ENCODE data around the gene SIRT2. TPM values are rescaled to one million over a fixed set of nuclear protein-coding genes. Genes with fewer than 3 reads are reported as not detected.

The SIRT2 gene
- polyA plus RNA-seq, 4 donors: 37.9 to 53.1 (median 43.9) TPM

DNA sequence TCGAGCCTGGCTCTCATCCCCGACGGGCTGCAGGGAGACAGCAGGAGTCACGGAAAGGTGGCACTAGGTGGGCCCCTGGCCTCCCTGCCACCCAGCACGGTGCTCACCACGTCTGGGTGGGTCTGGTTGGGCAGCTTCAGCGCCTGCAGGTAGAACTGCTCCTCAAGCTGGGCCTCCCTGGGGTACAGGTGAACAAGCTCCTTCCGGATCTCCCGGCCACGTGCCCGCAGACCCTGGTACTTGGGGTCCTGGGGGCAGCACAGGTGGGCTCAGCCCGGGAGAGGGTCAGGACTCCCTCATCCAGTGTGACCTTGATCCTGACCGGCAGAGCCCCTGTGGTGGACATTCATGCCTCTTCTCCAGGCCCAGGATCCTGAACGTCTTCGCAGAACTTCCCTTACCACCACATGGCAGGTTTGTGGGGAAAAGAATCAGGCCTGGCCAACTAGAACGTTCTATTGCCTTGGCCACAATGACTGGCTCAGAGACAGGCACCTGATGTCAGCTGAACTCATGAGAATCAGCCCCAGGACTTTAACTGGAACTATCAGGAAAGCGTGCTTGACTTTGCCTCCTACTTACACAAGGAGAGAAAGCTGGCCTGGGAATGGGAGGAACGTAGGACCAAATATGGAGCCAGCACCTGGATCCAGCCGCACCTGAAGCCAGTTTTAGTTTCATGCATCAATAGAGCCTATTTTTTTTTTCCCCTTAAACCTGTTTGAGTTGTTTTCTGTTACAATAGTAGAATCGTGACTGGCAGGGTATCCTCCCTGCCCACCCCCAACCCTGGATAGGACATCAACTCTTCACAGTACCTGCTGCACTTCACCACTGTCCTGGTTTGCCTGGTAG lies 22.2 kb upstream of the SIRT2 start:
- no peak for DNase-seq (ENCODE audit: low read depth in 4 of 4, low spot score in 2 of 4)

GRCh38 chr19:38920602-38921419 lies 21.4 kb upstream of the SIRT2 start:
- no peak for DNase-seq (ENCODE audit: low read depth in 4 of 4, low spot score in 2 of 4)

DNA sequence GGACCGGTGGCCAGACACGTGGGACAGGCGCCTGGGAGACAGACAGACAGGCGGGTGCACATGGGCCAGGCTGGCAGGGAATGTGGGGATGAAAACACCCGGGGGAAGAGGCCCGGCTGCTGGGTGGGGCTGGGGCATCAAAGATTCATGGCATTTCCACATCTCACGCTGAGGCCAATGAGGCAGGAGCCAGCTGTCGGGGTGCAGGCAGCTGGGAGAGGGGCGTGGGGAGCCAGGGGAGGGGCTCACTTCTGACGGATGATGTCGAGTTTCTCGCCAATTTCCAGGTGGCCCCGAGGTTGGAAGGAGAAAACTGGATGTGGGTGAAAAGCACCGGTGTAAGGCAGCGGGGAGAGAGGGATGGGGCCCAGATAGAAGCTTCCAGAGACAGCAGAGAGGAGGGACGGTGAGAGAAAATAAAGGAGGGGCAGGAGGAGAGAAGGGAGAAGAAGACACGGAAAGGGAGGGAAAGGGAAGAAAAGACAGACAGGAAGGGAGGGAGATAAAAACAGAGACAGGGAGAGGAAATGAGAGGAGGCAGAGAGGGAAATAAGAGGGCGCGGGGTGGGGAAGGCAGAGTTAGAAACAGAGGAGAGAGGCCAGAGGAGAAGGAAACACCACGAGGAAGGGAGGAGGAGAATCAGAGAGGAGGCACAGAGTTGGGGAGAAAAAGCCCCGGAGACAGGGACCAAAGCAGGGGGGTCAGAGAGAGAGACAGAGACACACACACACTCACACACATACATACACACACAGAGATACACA lies 20.6 kb upstream of the SIRT2 start:
- no peak for DNase-seq (ENCODE audit: low read depth in 4 of 4, low spot score in 2 of 4)

- DNase-seq (ENCODE audit: low read depth in 4 of 4, low spot score in 2 of 4): no peak
These were observed 19.1 kb upstream of the SIRT2 start for GRCh38 chr19:38918526-38918925.

DNA sequence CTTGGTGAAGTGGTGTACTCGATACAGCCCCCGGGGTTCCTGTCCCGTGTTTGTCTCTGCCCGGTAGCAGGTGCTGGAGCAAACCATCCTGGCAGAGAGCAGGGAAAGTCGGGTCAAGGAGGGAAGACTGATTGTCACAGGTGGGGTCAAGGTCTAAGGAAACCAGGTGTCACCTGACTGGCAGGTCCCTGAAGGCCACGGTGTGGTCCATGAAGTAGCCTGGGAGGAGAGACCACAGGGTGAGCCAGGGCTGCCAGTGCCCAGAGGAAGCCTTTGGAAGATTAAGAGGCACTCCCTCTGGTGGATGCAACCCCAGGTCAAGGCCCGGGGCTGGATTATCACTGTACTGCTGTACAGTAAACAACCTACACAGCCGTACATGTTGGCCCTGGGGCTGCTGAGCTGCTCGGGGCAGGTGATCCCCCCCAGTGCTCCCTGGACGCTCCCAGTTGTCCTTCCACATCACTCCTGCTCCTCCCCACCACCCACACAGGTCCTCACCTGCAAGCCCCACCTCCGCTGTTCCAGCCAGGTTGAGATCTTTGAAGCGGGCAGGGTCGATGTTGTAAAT lies 18.6 kb upstream of the SIRT2 start:
- no peak for DNase-seq (ENCODE audit: low read depth in 4 of 4, low spot score in 2 of 4)

GRCh38 chr19:38917516-38917915 lies 18.1 kb upstream of the SIRT2 start:
- no peak for DNase-seq (ENCODE audit: low read depth in 4 of 4, low spot score in 2 of 4)

DNA sequence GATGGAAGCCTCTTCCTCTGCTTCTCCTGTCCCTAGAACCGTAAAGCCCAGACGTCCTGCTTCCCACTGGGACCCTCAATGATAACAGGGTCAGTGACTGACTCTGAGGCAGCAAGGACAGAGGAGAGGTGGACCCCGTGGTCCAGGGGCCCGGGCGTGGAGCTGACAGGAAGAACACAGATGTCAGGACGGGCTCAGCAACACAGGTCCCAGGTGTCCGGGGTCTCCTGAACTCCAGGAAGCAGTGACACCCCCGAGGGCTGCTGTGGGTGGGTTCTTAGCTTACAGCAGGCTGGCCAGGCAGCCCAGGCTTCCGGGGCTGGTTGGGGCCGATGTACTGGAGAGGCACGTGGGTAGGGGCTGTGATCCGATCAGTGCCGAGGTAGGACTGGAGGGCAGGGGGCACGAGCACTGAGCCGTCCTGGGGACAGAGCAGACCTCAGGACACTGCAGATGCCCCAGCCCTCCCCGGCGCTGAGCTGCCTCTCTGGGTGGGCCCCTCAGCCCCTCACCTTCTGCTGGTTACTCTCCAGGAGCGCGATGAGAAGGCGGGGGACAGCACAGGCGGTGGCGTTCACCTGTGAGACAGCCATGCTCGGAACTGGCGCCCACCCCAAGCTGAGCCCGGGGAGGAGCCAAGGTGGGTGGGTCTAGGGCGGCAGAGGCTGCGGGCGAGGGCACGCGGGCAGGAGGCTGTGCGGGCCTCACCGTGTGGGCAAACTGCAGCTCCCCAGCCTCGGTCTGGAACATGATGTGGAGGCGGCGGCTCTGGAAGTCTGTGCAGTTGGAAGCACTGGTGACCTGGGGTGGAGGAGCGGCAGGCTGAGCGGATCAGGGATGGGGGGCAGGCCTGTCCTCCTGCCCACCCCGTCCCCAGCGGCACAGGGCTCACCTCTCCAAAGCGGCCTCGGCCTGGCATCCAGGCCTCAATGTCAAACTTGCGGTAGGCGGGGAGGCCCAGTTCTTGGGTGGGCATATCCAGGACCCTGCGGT lies 16.2 kb upstream of the SIRT2 start:
- no peak for DNase-seq (ENCODE audit: low read depth in 4 of 4, low spot score in 2 of 4)

DNA sequence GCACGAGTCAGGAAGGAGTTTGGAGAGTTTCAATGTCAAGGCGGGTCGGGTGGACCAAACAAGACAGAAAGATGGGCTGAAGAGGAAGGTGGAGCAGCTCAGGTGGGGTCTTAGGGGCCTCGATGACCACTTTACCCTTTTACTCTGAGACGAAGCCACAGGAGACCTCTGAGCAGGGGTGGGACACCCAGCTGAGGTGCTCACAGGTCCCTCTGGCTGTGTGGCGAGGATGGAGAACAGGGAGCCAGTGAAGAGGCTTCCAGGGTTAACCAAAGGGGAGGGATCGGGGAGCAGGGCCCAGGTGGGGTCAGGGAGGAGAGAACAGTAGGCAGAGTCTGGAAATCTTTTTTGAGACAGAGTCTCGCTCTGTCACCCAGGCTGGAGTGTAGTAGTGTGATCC lies 14.5 kb upstream of the SIRT2 start:
- no peak for DNase-seq (ENCODE audit: low read depth in 4 of 4, low spot score in 2 of 4)

DNA sequence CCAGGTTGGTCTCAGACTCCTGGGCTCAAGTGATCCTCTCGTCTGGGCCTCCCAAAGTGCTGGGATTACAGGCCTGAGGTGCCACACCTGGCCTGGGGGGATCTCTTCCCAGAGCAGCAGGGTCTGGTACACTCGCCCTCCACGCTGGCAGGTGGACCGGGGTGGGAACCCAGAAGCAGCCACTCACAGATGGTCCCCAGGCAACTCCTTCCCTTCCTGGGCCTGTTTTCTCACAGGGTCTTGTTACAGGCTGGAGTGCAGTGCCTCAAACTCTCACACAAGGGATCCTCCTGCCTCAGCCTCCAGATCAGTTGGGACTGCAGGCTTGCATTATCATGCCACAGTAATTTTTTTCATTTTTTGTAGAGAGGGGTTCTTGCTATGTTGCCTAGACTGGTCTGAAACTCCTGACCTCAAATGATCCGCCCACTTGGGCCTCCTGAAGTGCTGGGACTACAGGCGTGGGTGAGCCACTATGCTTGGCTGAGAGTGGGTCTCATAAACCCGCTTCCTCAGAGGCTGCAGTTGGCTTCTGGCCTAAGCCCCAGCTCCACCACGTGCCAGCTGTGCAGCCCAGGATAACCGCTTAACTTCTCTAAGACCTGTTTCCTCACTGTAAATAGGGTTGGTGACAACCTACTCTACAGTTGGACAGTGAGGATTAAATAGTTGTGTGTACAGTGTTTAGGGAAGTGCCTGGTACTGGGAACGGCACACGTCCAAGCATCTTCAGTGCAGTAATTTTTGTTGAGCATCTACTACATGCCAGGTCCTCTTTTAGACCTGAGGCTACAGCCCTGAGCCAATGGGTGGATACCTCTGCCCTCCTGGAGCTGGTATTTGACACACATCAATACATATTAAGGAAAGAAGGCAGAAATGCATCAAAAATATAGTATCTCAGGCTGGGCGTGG lies 13.4 kb upstream of the SIRT2 start:
- no peak for DNase-seq (ENCODE audit: low read depth in 4 of 4, low spot score in 2 of 4)

- DNase-seq (ENCODE audit: low read depth in 4 of 4, low spot score in 2 of 4): no peak
These were observed 12.1 kb upstream of the SIRT2 start for GRCh38 chr19:38911388-38912001.

DNA sequence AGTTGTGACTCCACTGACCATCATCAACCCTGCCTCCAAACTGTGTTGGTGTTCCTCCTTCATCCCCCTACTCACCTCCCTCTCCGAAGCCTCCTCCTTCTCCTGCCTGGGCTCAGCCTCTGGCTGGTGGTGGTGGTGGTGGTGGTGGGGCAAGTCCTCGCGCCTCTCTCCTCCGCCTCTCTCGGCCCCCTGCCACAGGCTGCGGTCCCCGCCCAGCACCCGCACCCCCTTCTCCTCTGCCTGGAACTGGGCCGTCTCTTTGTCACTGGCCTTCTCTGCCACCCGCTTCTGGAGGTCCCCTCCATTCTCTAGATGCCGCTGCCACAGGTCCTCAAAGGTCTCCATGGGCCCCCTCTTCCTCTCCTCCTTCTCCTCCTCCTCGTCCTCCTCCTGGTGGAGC lies 11.1 kb upstream of the SIRT2 start:
- no peak for DNase-seq (ENCODE audit: low read depth in 4 of 4, low spot score in 2 of 4)

- DNase-seq (ENCODE audit: low read depth in 4 of 4, low spot score in 2 of 4): no peak
These were observed 9.5 kb upstream of the SIRT2 start for GRCh38 chr19:38908911-38909310.

GRCh38 chr19:38907670-38908069 lies 8.3 kb upstream of the SIRT2 start:
- no peak for DNase-seq (ENCODE audit: low read depth in 4 of 4, low spot score in 2 of 4)

GRCh38 chr19:38907227-38907626 lies 7.8 kb upstream of the SIRT2 start:
- DNase-seq (ENCODE audit: low read depth in 4 of 4, low spot score in 2 of 4): no peak

GRCh38 chr19:38905620-38906019 lies 6.2 kb upstream of the SIRT2 start:
- no peak for DNase-seq (ENCODE audit: low read depth in 4 of 4, low spot score in 2 of 4)

DNA sequence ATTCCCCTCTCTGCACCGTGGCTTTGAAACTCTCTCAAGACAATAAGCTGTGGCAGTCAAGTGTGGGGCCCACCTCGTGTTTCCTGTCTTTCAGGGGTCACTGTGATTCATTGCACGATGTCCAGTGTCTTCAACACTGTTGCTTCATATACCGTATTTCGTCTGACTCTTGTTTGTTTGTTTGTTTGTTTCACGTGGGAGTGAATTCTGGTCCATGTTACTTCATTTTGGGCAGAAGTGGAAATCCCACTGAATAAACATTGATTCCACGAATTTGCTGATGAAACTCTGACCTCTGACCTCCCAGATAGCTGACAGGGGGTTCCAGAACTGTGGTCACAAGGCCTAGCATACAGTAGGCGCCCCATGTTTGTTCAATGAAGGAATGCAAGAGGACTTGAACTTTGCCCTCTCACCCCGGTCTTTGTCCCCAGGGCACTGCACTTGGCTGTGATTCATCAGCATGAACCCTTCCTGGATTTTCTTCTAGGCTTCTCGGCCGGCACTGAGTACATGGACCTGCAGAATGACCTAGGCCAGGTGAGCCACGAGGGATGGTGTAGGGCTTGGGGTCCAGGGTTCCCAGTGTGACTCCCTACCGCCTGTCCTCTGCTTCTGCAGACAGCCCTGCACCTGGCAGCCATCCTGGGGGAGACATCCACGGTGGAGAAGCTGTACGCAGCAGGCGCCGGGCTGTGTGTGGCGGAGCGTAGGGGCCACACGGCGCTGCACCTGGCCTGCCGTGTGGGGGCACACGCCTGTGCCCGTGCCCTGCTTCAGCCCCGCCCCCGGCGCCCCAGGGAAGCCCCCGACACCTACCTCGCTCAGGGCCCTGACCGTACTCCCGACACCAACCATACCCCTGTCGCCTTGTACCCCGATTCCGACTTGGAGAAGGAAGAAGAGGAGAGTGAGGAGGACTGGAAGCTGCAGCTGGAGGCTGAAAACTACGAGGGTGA lies 5.4 kb upstream of the SIRT2 start:
- DNase-seq (ENCODE audit: low read depth in 4 of 4, low spot score in 2 of 4): no peak

DNA sequence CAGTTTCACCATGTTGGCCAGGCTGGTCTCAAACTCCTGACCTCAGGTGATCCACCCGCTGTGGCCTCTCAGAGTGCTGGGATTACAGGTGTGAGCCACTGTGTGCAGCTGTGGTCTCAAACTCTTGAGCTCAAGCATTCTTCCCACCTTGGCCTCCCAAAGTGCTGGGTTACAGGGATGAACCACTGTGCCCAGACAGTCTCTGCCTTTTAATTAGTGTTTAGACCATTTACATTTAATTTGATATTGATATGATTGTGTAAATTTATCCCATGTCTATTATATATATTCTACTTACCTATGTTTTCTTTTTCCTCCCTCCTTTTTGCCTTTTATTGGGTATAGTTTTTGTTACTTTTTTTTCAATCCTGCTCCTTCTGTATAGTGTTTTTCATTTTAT lies 2.3 kb upstream of the SIRT2 start:
- DNase-seq (ENCODE audit: low read depth in 4 of 4, low spot score in 2 of 4): no peak

Data from left renal cortex interstitium (tissue), 4 donors.